Neural cell (in vitro differentiated cells): ENCODE measurements around the gene STRAP. TPM values are rescaled to one million over a fixed set of nuclear protein-coding genes. Genes with fewer than 3 reads are reported as not detected.

Source experiments
- H2AFZ ChIP-seq: fragments of 200-600, 300-800 bp; sonication (generic), shearing (Covaris generic); 2 replicates; pipeline ENCODE4 v1.6.0; 2014; ENCODE audit warnings: low read depth, mild to moderate bottlenecking, antibody characterized with exemption, low read length, moderate library complexity
- H3F3A ChIP-seq: fragments of 200-600 bp; shearing (Covaris generic); 2 replicates; pipeline ENCODE4 v1.6.1; 2016; ENCODE audit warnings: mild to moderate bottlenecking, moderate library complexity, mixed read lengths, antibody characterized with exemption, low read length; ENCODE audit not compliant: insufficient read depth, poor library complexity, severe bottlenecking
- H3K27ac ChIP-seq: fragments of 200-600, 300-800 bp; sonication (generic), shearing (Covaris generic); 2 replicates; pipeline ENCODE4 v1.5.1; 2014; ENCODE audit warnings: mild to moderate bottlenecking, low read length, moderate library complexity
- H3K27me3 ChIP-seq: fragments of 300-800, 200-600 bp; sonication (generic), shearing (Covaris generic); 2 replicates; pipeline ENCODE4 v1.6.0; 2014; ENCODE audit warnings: mild to moderate bottlenecking, low read depth, low read length, moderate library complexity; ENCODE audit not compliant: insufficient read depth
- H3K36me3 ChIP-seq: fragments of 300-800, 200-600 bp; sonication (generic), shearing (Covaris generic); 2 replicates; pipeline ENCODE4 v1.5.1; 2014; ENCODE audit warnings: mild to moderate bottlenecking, antibody characterized with exemption, low read length, moderate library complexity; ENCODE audit not compliant: insufficient read depth
- H3K4me2 ChIP-seq: fragments of 300-800, 200-600 bp; sonication (generic), shearing (Covaris generic); 2 replicates; pipeline ENCODE4 v1.6.0; 2014; ENCODE audit warnings: mild to moderate bottlenecking, low read length
- H3K4me3 ChIP-seq: fragments of 300-800, 200-600 bp; sonication (generic), shearing (Covaris generic); 2 replicates; pipeline ENCODE4 v1.5.1; 2014; ENCODE audit warnings: mild to moderate bottlenecking, low read length, moderate library complexity
- H3K79me2 ChIP-seq: fragments of 200-600 bp; shearing (Covaris generic); replicated peaks from 2 replicates; pipeline ENCODE4 v1.6.0; 2014; ENCODE audit warnings: mild to moderate bottlenecking, low read length, moderate library complexity; ENCODE audit not compliant: insufficient read depth
- H3K9ac ChIP-seq: fragments of 300-800, 200-600 bp; sonication (generic), shearing (Covaris generic); 2 replicates; pipeline ENCODE4 v1.6.1; 2016; ENCODE audit warnings: mild to moderate bottlenecking, low read length, mixed read lengths
- H3K9me2 ChIP-seq: fragments of 200-600 bp; shearing (Covaris generic); 2 replicates; pipeline ENCODE4 v1.6.1; 2016; ENCODE audit warnings: mild to moderate bottlenecking, low read length, mixed read lengths; ENCODE audit not compliant: insufficient read depth
- H3K9me3 ChIP-seq: fragments of 200-600, 300-800 bp; sonication (generic), shearing (Covaris generic); 2 replicates; pipeline ENCODE4 v1.6.1; 2016; ENCODE audit warnings: mild to moderate bottlenecking, mixed run types, low read length, moderate library complexity, mixed read lengths
- H4K20me1 ChIP-seq: fragments of 200-600 bp; shearing (Covaris generic); 2 replicates; pipeline ENCODE4 v1.6.1; 2016; ENCODE audit warnings: mild to moderate bottlenecking, mixed run types; ENCODE audit not compliant: insufficient read depth
- EP300 ChIP-seq: fragments of 450-650 bp; conservative IDR thresholded peaks from 2 replicates; pipeline ENCODE4 v1.6.1; 2014; ENCODE audit warnings: antibody characterized with exemption, mild to moderate bottlenecking, moderate library complexity; ENCODE audit not compliant: poor library complexity, severe bottlenecking
- EZH2 ChIP-seq: fragments of 200-600, 300-800 bp; shearing (Covaris generic), sonication (generic); IDR thresholded peaks from 2 replicates; pipeline ENCODE4 v1.6.1; 2014; ENCODE audit warnings: antibody characterized with exemption, low read length, borderline replicate concordance, mild to moderate bottlenecking; ENCODE audit not compliant: insufficient read depth, poor library complexity, severe bottlenecking
- MXI1 ChIP-seq: fragments of 450-650 bp; conservative IDR thresholded peaks from 2 replicates; pipeline ENCODE4 v1.6.1; 2014; ENCODE audit warnings: antibody characterized with exemption, mild to moderate bottlenecking; ENCODE audit not compliant: poor library complexity, severe bottlenecking
- POLR2AphosphoS5 ChIP-seq: IDR thresholded peaks from 2 replicates; pipeline ENCODE4 v1.6.1; 2012
- RAD21 ChIP-seq: fragments of 450-650 bp; conservative IDR thresholded peaks from 2 replicates; pipeline ENCODE4 v1.6.1; 2014; ENCODE audit warnings: antibody characterized with exemption, mild to moderate bottlenecking, moderate library complexity
- REST ChIP-seq: IDR thresholded peaks from 2 replicates; pipeline ENCODE4 v1.6.1; 2012; ENCODE audit warnings: borderline replicate concordance
- SMC3 ChIP-seq: fragments of 450-650 bp; conservative IDR thresholded peaks from 2 replicates; pipeline ENCODE4 v1.6.1; 2014; ENCODE audit warnings: antibody characterized with exemption, mild to moderate bottlenecking, moderate library complexity; ENCODE audit not compliant: poor library complexity
- TAF1 ChIP-seq: IDR thresholded peaks from 2 replicates; pipeline ENCODE4 v1.6.1; 2012; ENCODE audit warnings: low read depth
- polyA plus RNA-seq: library from polyadenylated mRNA; depleted of rRNA; stranded (reverse); fragments of >200 nt; gene quantifications from 2 replicates; pipeline ENCODE4 v1.2.3, GENCODE V29; 2014
- TF ChIP-seq, protein P1 (sequence below): fragments of 450-650 bp; IDR thresholded peaks from 2 replicates; pipeline ENCODE4 v1.5.1; 2014; ENCODE audit warnings: antibody characterized with exemption, mild to moderate bottlenecking, moderate library complexity; ENCODE audit not compliant: poor library complexity, severe bottlenecking

The STRAP gene
- polyA plus RNA-seq, 1 donor from 2014 or later = 213 TPM

DNA sequence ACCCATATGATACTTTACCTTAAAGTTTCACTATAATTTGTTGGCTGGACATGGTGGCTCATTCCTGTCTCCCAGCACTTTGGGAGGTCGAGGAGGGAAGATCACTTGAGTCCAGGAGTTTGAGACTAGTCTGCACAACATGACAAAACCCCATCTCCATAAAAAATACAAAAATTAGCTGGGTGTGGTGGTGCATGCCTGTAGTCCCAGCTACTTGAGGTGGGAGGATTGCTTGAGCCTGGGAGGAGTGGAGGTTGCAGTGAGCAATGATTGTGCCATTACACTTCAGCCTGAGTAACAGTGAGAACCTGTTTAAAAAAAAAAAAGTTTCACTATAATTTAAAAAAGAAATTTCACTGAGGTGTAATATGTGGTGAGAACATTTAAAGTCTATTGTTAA lies 50.1 kb downstream of the STRAP start:
- H2AFZ ChIP-seq = no peak overlapping the region
- H3K4me3 ChIP-seq = no peak overlapping the region
- no peak overlapping the region for H3K9ac ChIP-seq
- H3K4me2 ChIP-seq = no peak overlapping the region
- H3F3A ChIP-seq = no peaks in the 10 kb centered on the region
- no peaks in the 10 kb centered on the region for H3K9me2 ChIP-seq
- no peaks in the 10 kb centered on the region for H3K9me3 ChIP-seq
- H3K27me3 ChIP-seq = no peaks in the 10 kb centered on the region
- no peak for TF ChIP-seq TAF1
- TF ChIP-seq, protein P1, sequence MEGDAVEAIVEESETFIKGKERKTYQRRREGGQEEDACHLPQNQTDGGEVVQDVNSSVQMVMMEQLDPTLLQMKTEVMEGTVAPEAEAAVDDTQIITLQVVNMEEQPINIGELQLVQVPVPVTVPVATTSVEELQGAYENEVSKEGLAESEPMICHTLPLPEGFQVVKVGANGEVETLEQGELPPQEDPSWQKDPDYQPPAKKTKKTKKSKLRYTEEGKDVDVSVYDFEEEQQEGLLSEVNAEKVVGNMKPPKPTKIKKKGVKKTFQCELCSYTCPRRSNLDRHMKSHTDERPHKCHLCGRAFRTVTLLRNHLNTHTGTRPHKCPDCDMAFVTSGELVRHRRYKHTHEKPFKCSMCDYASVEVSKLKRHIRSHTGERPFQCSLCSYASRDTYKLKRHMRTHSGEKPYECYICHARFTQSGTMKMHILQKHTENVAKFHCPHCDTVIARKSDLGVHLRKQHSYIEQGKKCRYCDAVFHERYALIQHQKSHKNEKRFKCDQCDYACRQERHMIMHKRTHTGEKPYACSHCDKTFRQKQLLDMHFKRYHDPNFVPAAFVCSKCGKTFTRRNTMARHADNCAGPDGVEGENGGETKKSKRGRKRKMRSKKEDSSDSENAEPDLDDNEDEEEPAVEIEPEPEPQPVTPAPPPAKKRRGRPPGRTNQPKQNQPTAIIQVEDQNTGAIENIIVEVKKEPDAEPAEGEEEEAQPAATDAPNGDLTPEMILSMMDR = no peak
- TF ChIP-seq POLR2AphosphoS5 = no peak
- no peak for TF ChIP-seq RAD21
- no peak for TF ChIP-seq EP300
- H3K36me3 ChIP-seq = no peaks in the 10 kb centered on the region
- no peaks in the 10 kb centered on the region for H3K79me2 ChIP-seq
- H3K27ac ChIP-seq = no peak overlapping the region
- H4K20me1 ChIP-seq = no peaks in the 10 kb centered on the region

GRCh38 chr12:15932971-15933370 lies 50.8 kb downstream of the STRAP start:
- Histone ChIP-seq H3K4me2 (no peak overlapping the region), H3K27me3 (no peaks in the 10 kb centered on the region), H3K27ac (no peak overlapping the region), H3F3A (no peaks in the 10 kb centered on the region), H4K20me1 (no peaks in the 10 kb centered on the region), H3K79me2 (no peaks in the 10 kb centered on the region), H2AFZ (no peak overlapping the region), H3K4me3 (no peak overlapping the region), H3K36me3 (no peaks in the 10 kb centered on the region), H3K9me3 (no peaks in the 10 kb centered on the region), H3K9ac (no peak overlapping the region), H3K9me2 (no peaks in the 10 kb centered on the region)
- TF ChIP-seq MXI1 (no peak), POLR2AphosphoS5 (no peak), RAD21 (no peak), SMC3 (no peak), EP300 (no peak), REST (no peak), TAF1 (no peak), EZH2 (no peak)
- TF ChIP-seq, protein P1 = no peak
